ENCODE data around the gene DBT. TPM values are rescaled to one million over a fixed set of nuclear protein-coding genes. Genes with fewer than 3 reads are reported as not detected.
"Not testable (repeated sequence)": the region's sequence is repeated elsewhere in the genome, so short reads cannot be mapped to it uniquely, and the experiment has no call there.

DBT gene
- total and polyA plus RNA-seq, 2 of the 13 experiments (the other 11 are each of a cell fraction or from before 2014, with no cell fraction given): 3.3 to 10.2 TPM

- H3K4me2 ChIP-seq (ENCODE audit: low read depth, low read length); FAIRE-seq; ATAC-seq; H3K4me3 ChIP-seq (replicated peaks in 1 of 3; ENCODE audit: insufficient read depth in 1 of 3, low read depth in 2 of 3, low read length in 3 of 3); H3K36me3 ChIP-seq (replicated peaks in 1 of 2; ENCODE audit: control insufficient read depth in 1 of 2, insufficient read depth in 2 of 2, low read length in 2 of 2); BruUV-seq (replicated peaks); H2AFZ ChIP-seq (ENCODE audit: low read length); H3K9me3 ChIP-seq (ENCODE audit: low read length); H3K27me3 ChIP-seq (ENCODE audit: control insufficient read depth in 1 of 2, insufficient read depth in 2 of 2, low read length in 2 of 2); CTCF ChIA-PET (ENCODE audit: low intra/inter-chr PET ratio, low total read pairs); H4K20me1 ChIP-seq (ENCODE audit: insufficient read depth, low read length); intact Hi-C loops (cut with micrococcal nuclease; ENCODE audit: unreplicated experiment); H3K79me2 ChIP-seq (ENCODE audit: insufficient read depth, low read length); DNase-seq (ENCODE audit: low spot score); in situ Hi-C loops (cut with HindIII; ENCODE audit: extremely low pct_ligation_motif_present, low pct_unique_long_range_greater_than_20kb); H3K9ac ChIP-seq (ENCODE audit: insufficient read depth, low read depth, low read length); H3K27ac ChIP-seq (ENCODE audit: extremely low read length, insufficient read depth, low read length); TF ChIP-seq NR2F6 (IDR thresholded peaks at IDR 0.05): not testable (repeated sequence)
- TF ChIP-seq NR2C2 (CRISPR knock-in tag; IDR thresholded peaks at IDR 0.05; ENCODE audit: borderline replicate concordance) (peak; percentile 53; the same call in 1 of the 2 replicates), NR2F1 (CRISPR knock-in tag; IDR thresholded peaks at IDR 0.05) (peak in 1 of 2 experiments; percentile 35; a peak in 1 of 4 replicates), ARID5B (CRISPR knock-in tag; IDR thresholded peaks at IDR 0.05) (peak; percentile 25; the same call in 1 of the 2 replicates), ZNF770 (CRISPR knock-in tag; IDR thresholded peaks at IDR 0.05) (peak; percentile 54; the same call in 1 of the 2 replicates), NR2F6 (CRISPR knock-in tag; IDR thresholded peaks at IDR 0.05) (peak; percentile 53), RARA (CRISPR knock-in tag; IDR thresholded peaks at IDR 0.05) (peak; percentile 25; the same call in 1 of the 2 replicates), ZNF460 (CRISPR knock-in tag; IDR thresholded peaks at IDR 0.05; ENCODE audit: borderline replicate concordance) (peak; percentile 78; the same call in 1 of the 2 replicates)
- 34% methylated on average over 5 of the region's 5 CpGs for WGBS (ENCODE audit: low lambda C conversion rate)
- H3K4me1 ChIP-seq (ENCODE audit: insufficient read depth, low read length): peaks cover 17% of the 10 kb centered on the region
- POLR2A ChIA-PET: interaction anchor here (0.8 kb wide), 1 partner anchor 10 kb away, joined by 3 read pairs; the partner anchor contains the start of gene RTCA
Measured at GRCh38 chr1:100256273-100256672, 6.6 kb upstream of the DBT start.
